RWPE1 (cell line): Measurements from ENCODE around the gene TXNDC8.
"Not testable (repeated sequence)": the region's sequence is repeated elsewhere in the genome, so short reads cannot be mapped to it uniquely, and the experiment has no call there.

ENCODE experiments used
- CTCF ChIA-PET: fragments of 350-600 bp; sonication (Branson Sonifier 250); formaldehyde crosslinking; extraction: SDS; loops from one replicate; lab custom pipeline; 2021; lab: Yijun Ruan, JAX
- POLR2A ChIA-PET: fragments of 400-600 bp; formaldehyde crosslinking; extraction: SDS; loops from one replicate; lab custom pipeline; 2020; ENCODE audit warnings: antibody characterized with exemption; ENCODE audit not compliant: low non-redundant PET; lab: Yijun Ruan, JAX
- DNase-seq: peaks from one replicate; pipeline ENCODE4 v3.0.0; 2012; ENCODE audit warnings: low spot score
- H3K27ac ChIP-seq: fragments of 450-650 bp; 2 replicates; pipeline ENCODE4 v1.5.1; 2017
- CTCF ChIP-seq: fragments of 450-650 bp; conservative IDR thresholded peaks from 2 replicates; pipeline ENCODE4 v1.5.1; 2017; ENCODE audit warnings: low read depth, mild to moderate bottlenecking

The TXNDC8 gene

GRCh38 chr9:110337727-110338126 is at the start of gene TXNDC8:
TXNDC8 (minus strand) TSS chr9:110337863.
- H3K27ac ChIP-seq: no peak within 1 kb of the TSS
- CTCF ChIA-PET: no interaction called here
- DNase-seq: no peak
- no peak for TF ChIP-seq CTCF
- POLR2A ChIA-PET: no interaction called here

GRCh38 chr9:110383491-110383890 is 45.8 kb upstream of the TXNDC8 start:
- no peak overlapping the region for H3K27ac ChIP-seq
- no peak for TF ChIP-seq CTCF
- DNase-seq: no peak
- POLR2A ChIA-PET: no interaction called here
- CTCF ChIA-PET: interaction anchor here (0.7 kb wide), 1 partner anchor 56 kb away, joined by 3 read pairs; no protein-coding TSS in a partner anchor

GRCh38 chr9:110382731-110383130 is 45.1 kb upstream of the TXNDC8 start:
- POLR2A ChIA-PET: no interaction called here
- no peak overlapping the region for H3K27ac ChIP-seq
- CTCF ChIA-PET: no interaction called here
- no peak for TF ChIP-seq CTCF
- no peak for DNase-seq

GRCh38 chr9:110371411-110372007 is 33.8 kb upstream of the TXNDC8 start:
- CTCF ChIA-PET: interaction anchor here (0.5 kb wide), 1 partner anchor 17 kb away, joined by 5 read pairs; no protein-coding TSS in a partner anchor
- no peak for TF ChIP-seq CTCF
- POLR2A ChIA-PET: no interaction called here
- H3K27ac ChIP-seq: no peak overlapping the region
- no peak for DNase-seq

GRCh38 chr9:110370315-110370714 is 32.7 kb upstream of the TXNDC8 start:
- no peak overlapping the region for H3K27ac ChIP-seq
- ChIA-PET CTCF (interaction anchor here (0.6 kb wide), 1 partner anchor 55 kb away, joined by 3 read pairs; no protein-coding TSS in a partner anchor), POLR2A (no interaction called here)
- DNase-seq: peak; percentile 87
- TF ChIP-seq CTCF: no peak

- DNase-seq: no peak
- no peak overlapping the region for H3K27ac ChIP-seq
- CTCF ChIA-PET: no interaction called here
- POLR2A ChIA-PET: no interaction called here
- TF ChIP-seq CTCF: no peak
Observed at GRCh38 chr9:110364451-110364850, 26.8 kb upstream of the TXNDC8 start.

GRCh38 chr9:110358992-110359391 is 21.3 kb upstream of the TXNDC8 start:
- CTCF ChIA-PET, DNase-seq, POLR2A ChIA-PET: not testable (repeated sequence)

More at GRCh38 chr9:110358992-110359391, 21.3 kb upstream of the TXNDC8 start:
- H3K27ac ChIP-seq: not testable (repeated sequence)
